HuH-7 (cell line): ENCODE results near the gene GPR137B.
A peak's percentile ranks its signal among the peaks of the same experiment; 100 is the strongest.

Experiments
- DNase-seq: peaks from one replicate; pipeline ENCODE4 v3.0.0; 2011; ENCODE audit warnings: low spot score

The GPR137B gene

DNA sequence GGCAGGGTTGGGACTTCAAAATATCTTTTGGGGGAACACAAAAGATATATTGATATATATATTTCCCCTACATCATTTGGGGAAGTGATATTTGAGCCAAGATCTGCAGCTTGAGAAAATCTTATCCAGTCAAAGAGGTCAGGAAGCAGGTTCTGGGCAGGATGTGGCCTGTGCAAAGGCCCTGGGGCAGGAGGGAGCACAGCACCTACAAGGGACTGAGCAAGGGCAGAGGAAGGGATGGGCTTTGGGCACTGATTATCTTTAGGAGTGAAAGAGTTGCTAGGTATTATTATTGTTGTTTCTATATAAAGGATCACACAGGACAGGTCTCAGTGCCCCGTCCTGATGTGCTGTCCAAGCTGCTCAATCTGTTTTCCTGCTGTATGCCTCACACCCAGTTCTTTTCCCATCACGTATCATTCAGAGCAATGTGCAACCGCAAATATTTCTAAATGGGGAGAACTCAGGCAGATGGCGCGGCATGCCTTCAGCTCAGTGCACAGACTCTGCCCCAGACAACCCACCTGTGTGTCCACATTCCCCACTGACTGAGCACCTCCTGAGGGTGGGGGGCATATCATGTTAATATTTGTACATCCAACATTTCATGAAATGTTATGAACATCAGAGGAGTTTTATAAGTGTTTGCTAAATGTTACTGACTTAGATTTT is 28.1 kb upstream of the GPR137B start:
- DNase-seq, result no peak

DNA sequence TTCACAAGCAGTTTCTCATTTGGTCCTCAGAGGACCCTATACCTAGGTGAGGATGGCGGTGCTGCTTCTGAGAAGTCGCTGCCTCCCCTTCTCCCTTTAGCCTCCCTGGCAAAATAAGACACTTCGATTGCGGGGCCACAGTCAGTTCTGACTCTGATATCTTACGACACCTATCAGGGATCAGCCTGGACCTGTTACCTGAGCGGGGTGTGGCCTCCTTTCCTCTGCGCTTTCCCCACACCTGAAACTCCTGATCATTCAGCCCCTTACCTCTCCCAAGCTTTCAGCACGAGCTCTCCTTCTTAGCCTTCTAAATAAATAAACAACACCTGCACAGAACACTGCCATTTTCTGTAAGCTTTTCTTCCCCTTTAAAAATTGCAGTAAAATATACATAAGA is 24.6 kb upstream of the GPR137B start:
- DNase-seq, result no peak

DNA sequence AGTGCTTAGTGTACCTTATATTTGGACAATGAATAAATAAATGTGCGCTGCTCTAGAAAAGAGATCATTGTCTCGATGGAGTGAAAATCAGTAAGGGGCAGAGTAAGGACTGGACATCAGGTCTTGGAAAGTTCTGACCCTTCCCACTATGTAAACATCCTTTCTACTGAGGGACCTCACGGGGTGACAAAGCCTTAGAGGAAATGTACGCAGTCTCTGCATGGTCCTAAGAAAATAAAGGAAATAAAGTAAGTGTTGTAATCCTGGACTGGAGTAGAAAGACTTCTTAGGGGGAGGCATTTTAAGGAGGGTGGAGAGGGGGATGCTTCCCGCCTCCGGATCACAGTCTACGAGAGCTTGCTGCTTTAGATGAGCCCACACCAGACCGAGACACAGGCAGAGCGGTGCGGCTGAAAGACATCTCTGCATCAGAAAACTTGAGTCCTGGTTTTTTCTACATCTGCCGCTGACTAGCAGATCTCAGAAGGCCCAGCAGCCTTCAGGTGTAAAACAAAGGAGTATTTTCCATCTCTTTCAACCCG is 22.3 kb upstream of the GPR137B start:
- no peak for DNase-seq

DNA sequence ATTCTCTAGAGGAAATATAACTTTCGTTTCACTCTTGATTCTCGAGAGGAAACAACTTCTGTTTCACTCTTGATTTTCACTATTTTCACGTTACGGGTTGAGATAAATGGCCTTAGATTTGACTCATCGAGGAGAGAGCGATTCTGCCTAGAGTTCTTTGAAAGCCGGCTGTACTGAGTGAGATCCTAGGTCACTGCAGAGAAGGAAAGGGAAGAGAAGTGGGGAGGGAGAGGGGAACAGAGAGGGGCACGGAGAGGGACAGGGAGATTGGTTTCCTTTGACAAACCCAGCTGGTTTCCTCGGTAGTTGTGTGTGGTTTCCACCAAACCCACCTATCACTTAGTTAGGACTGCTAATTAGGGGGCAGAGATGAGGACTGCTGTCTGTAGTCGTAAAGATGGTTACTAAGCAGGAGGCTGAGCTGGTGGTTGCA is 21.6 kb upstream of the GPR137B start:
- DNase-seq, result no peak

DNA sequence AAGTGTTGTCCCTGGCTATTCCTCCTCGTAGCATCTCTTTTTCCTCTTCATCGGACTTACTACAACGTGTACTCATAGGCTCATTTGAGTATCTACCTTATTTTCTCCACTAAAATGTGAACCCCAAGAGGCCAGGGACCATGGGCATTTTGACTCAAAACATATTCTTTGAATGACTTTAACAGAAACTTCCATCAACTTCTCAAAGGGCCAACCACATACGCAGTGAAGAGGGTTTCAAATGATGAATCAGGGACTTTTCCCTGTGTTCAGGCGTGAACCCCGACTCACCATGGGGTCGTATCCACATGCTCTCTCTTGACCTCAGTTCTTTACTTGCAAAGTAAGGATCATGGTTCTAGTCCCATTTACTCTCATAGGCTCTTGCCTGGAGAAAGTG is 20.2 kb upstream of the GPR137B start:
- DNase-seq, result no peak

DNA sequence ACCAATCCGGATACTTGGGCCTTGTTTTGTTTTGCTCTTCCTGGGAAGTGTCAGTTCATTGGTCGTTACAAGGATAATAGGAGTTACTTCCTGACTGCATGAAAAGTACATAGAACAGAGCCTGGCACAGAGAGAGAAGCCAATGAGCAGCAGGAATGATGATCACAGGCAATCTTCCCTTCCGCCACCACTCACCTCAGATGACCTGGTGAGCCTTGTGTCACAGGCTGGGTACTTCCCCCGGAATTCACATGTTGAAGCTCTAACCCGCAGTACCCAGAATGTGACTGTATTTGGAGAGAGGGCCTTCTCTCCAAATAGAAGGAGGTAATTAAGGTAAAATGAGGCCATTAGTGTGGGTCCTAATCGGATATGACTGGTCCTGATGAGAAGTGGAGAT is 18.8 kb upstream of the GPR137B start:
- no peak for DNase-seq

DNA sequence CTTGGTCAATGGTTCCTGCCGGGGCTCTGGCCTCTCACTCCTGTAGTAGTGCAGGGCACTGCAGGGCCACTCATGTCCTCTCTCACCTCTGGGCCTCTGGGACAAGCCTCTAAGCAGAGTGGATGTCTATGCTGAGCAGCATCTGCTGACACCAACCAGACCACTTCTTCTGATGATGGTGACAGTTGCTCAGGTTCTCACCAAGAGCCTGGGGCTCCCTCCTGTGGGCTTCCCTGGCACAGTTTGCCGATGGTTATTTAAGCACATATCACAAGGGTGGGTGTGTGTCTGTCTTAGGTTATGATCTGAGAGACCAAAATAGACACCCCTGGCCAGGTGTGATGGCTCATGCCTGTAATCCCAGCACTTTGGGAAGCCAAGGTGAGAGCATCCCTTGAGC is 17.4 kb upstream of the GPR137B start:
- peak; percentile 62 for DNase-seq

DNA sequence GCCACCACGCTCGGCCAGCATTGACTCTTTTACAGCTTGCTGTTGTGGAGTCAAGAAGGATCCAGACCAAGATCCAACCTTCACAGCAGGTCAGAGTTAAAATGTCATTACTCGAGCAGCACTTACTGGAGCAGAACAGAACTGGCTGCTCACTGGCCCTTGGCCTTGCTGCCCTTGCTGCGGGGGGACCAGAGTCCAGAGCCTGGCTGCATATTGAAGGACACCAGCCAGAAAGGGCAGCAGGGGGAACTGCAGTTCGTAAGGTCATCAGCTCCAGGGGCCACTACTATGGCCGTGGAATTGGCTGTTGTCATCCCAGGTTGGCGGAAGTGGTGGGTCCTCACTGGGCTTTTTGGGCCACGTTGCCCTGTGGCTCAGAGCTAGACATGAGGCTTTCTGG is 15.3 kb upstream of the GPR137B start:
- no peak for DNase-seq

DNA sequence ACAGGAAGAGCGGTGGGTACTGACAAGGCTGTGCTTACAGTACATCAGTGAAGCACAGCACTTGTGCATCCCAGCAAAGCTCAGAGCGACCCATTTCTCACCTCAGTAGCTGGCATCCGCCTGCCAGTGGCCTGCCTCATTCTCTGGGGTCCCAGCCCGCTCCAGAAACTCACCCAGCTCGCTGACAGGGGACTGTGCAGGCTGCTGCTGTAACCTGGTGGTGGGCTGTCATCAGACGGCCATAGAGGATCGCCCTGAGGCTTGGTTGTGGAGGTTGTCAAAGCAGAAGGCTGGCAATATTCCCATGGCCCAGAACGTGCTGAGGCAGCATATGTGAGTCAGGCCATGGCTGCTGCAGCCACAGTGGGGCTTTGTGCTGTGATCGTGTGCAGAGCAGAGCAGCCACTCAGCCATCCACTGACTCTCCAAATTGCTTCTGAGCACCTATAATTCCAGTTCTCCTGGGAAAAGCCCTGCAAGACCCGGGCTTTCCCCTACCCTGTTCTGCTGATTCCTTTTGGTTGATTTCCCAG is 13.6 kb upstream of the GPR137B start:
- no peak for DNase-seq

DNA sequence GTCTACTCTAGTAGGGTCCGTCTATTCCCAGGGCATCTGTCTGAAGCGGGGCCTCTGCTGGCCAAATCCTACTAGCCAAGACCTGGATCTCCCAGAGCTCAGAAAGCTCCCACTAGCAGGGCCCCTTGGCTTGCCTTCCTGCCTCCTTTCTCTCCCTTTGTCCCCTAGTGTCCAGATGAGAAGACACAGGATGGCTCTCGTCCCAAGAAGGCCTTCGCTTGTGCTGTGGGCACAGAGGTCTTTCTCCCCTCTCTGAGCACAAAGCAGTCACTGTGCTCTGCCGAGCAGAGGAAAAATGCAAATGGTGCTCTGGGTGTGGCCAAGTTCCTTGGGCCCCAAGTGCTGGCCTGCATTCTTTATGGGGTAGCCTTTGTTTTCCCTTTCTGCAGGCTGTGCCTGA is 13.0 kb upstream of the GPR137B start:
- DNase-seq, result no peak

DNA sequence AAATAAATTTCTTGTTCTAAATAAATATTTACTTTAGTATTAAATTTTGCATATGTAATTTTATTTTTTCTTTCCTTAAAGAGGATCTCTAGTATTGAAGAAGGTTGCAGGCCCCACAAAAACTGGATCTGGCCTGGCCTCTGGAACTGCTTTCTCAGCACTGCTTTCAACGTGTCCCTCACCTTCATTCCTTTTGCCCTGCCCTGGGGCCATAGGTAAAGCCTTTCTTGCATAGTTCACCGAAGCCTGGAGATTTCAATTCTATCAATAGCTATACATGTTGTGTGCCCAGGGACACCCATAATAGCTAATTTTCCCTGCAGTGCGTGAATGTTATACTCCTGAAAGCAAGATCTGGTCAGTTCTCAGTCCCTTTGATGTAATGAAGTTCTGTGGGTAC is 12.0 kb upstream of the GPR137B start:
- DNase-seq, result no peak

DNA sequence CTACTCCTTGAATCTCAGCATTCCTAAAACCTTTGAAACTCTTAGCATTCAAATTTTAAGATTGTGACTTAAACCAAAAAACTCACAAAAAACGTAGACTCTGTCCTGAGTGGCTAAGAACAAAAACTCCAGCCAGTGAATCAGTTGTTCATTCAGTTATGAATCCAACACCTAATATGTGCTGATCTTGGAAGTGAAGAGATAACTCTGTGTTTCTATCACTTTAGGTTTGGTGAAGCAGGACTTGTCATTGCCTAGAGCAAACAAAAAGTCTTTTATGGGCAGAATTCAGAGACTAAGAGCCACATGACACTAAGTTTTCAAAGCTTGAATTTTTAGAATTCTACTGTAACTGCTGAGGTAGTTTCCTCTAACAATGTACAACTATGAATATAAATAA is 10.4 kb upstream of the GPR137B start:
- no peak for DNase-seq

DNA sequence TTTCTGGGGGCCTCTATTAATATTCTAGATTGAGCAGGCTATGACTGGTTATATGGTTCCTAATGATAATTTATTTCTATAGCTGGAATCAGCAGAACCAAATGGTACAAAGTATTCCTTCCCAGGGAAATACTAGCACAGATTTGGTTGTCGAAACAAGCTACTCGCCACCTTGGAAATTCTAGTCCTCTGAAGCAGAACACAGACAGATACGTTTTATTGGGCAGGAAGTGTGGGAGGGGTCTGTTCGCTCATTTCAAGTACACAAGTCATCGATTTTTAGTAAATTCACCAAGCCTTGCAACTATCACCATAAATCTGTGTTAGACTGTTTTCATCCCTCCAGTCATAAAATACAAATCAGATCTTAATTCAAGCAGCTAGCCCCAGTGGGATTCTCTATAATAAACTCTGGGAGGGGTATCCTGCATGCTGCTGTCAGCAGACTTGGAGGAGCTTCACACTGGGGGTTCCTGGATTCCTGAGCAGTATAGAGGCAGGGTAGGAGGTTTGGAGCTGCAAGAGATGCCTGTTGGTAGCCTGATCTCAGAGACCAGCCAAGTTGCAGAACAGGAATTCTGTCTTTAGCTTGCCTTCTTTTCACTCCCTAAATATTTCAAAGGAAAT is 9.8 kb upstream of the GPR137B start:
- DNase-seq, result no peak

DNA sequence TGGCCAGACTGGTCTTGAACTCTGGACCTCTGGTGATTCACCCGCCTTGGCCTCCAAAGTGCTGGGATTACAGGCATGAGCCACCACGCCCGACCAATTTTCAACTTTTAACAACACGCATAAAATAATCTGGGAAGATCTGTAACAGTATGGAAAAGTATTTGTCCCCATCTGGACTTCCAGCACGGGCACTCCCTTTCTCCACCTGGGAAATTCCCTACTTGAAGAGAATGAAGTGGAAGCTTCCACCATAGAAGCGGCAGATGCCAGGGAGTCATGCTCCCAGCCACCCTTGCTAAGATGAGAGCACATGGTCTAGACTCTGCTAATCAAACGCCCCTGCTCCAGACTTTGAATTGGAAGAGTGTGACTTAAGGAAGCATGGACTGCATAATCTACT is 9.0 kb upstream of the GPR137B start:
- DNase-seq, result no peak

DNA sequence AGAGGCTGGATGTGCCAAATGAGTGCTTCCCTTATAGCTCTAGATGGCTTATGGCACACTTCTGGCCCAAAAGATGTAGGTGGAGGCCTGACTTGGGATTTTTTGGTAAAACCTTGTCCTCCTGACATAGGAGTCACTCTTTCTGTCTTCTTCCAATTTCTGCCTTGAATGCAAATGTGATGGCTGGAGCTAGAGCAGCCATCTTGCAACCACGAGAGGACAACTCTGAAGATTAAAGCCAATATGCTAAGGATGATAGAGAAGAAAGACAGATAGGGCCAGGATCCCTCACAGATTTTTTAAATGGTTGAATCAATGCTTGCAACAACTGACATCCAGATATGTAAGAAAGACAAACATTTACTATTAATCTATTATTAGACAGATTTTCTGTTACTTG is 8.5 kb upstream of the GPR137B start:
- DNase-seq, result no peak

DNA sequence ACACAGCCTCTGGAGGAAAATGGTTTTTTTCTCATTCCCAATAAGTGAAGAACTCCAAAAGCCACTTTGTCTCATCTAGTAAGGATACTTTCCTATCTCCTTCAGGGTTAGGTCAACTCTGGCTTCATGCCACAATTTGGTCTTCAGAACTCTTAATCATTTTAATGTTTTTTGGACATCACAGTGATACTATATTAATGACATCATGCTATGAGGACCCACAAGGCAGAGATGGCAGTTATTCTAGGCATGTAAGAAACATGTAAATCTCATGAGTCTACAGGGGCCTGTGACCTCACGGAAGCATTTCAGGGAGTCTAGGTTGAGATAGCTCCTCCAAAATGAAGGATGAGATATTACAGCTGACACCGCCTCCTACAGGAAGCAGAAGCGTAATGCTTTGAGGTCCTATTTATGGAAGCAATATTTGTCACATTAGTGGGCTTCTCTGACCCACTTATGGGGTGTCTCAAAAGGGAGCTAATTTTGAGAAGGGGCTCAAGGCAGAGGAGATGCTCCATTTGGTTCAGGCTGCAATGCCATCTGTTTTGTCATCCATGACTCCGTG is 5.0 kb upstream of the GPR137B start:
- DNase-seq, result no peak

DNA sequence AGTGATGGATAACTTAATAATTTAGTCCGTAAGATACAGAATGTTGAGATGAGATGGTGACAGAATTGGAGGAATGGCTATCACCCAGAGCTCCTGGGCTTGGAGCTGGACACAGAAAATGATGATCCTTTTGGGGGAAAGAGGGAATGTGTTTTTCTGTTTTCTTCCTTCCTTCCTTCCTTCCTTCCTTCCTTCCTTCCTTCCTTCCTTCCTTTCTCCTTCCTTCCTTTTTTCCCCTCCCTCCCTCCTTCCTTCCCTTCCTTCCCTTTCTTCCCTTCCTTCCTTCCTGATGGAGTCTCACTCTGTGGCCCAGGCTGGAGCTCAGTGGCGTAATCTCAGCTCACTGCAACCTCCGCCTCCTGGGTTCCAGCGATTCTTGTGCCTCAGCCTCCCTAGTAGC is 2.8 kb upstream of the GPR137B start:
- DNase-seq, result no peak

DNA sequence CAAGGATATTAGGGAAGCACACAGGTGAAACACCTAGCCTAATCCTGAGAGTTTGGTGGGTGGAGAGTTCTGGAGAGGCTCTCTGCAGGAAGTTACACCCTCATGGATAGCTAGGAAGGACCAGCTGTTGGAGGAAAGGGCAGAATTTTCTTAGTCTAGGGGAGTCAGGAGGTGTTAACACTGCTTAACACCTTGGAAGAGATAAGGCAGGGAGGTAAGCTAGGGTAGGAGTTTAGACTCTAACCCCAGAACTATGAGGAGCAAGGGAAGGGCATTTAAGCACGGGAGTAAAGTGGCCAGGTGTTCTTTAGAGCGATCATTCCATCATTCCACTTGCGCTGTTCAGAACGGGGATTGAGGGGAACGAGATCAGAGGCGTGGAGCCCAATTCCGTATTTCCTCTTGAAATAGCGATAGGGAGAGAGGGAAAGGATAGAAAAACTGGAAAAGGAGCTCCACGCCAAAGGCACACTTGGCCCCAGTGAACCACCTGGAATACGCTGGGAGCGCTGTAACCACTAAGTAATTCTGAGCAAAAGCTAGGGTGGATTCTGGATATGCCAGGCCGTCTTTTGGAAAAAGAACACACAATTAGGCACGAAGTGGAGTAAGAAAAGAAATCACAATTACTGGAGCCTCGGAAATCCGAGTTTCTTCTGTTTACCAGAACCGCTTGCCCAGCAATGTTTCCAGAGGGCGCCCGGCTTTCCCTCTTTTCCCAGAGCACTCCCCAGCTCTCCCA is 1.5 kb upstream of the GPR137B start:
- DNase-seq, result peak; percentile 40

DNA sequence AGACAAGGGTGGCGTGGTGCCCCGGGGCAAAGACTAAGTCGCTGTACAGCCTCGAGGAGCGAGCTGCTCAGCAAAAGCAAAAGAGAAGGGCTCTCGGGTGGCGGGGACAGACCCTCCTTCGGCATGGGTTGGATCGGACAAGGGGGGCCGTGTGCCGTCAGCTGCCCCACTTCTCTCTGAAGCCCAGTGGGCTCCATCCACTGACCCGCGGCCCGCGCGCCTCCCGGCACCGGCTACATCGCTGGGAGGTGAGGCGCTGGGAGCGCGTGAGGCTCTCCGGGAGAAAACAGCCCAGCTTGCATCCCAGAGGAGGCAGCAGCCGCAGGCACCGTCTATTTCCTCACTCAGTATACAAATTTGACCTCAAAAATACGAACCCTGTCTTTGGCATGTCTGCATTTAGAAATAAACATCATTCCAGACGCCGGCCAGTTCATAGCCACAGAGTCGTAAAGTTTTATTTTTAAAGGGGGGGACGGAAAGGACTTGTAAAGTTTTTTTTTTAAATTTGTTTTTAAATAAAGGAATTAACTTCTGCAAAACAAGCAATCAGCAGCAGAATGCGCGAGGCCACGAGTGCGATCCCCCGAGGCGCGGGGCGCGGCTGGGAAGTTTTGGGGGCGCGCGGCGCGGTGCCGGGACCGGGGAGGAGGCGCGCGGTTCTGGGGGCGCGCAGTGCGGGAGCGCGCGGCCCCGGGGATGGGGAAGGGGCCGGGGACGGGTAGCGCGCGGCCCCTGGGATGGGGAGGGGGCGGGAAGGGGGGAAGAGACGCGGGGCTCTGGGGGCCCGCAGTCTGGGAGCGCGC is 689 bp upstream of the GPR137B start:
- DNase-seq, result peak; percentile 66

DNA sequence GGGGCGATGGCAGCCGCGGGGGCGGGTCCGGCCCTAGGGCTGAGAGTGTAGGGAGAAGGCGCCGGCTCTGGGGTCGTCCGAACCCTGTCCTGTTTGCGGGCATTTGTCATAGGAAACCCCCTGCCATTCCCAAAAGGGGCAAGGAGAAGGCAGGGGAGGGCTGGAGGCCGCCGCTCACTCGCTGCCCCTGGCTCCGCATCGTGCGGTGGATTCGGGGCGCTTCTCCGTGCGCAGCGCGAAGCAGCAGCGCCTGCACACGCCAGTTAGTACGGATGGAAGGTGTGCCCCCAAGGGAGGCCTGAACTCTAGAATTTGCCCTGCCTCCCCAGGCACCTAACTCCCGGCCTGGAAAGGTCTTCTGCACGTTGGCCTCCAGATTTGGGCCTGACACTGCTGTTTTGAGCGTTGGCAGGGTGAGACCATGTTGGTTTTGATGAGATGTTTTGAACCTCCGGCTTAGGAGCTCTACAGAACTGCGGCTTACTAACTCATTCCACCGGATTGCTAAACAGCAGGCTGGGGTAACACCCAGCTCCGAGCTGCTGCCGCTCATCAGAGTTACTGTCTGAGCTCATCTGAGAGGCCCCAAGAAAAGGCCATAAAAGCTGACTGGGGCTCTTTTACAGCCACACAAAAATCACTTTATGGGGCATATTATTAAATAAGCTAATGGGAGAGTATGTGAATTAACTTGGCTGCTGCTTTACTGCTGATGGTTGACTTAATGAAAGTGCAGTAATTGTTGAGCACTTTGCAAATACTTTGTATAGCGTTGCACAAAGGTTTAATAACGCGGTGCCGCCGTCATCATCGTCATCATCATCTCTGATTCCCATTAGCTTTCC is 987 bp downstream of the GPR137B start:
- DNase-seq, result peak; percentile 66

DNA sequence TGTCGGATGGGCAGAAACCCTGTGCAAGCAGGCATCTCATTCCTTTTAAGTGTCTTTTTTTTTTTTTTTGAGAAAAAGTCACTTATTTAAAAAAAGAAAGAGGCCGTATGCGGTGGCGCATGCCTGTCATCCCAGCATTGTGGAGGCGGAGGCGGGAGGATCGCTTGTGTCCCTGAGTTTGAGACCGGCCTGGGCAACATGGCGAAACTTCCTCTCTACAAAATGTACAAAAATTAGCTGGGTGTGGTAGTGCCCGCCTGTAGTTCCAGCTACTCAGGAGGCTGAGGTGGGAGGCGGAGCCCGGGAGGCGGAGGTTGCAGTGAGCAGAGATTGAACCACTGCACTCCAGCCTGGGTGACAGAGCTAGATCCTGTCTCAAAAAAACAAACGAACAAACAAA is 1.7 kb downstream of the GPR137B start:
- no peak for DNase-seq
